ENCODE results near the gene PRPF40B. TPM values are rescaled to one million over a fixed set of nuclear protein-coding genes. Genes with fewer than 3 reads are reported as not detected.

The PRPF40B gene
- total RNA-seq, 1 donor from 2014 or later, result 19.9 TPM

- H3K36me3 ChIP-seq, result no peaks in the 10 kb centered on the region
- no peaks in the 10 kb centered on the region for H3K27me3 ChIP-seq
- H3K4me3 ChIP-seq, result no peak overlapping the region
- peaks cover 5% of the 10 kb centered on the region for H3K4me1 ChIP-seq
- intact Hi-C loops (cut with DNase I), result no loop called here
- no peak for DNase-seq
- H3K9me3 ChIP-seq, result no peaks in the 10 kb centered on the region
- no peak for ATAC-seq
- H3K27ac ChIP-seq, result no peak overlapping the region
- TF ChIP-seq CTCF (IDR thresholded peaks at IDR 0.05), result no peak
These were observed 6.7 kb upstream of the PRPF40B start for GRCh38 chr12:49616533-49617219.

- H3K4me1 ChIP-seq, result peaks cover 15% of the 10 kb centered on the region
- no peaks in the 10 kb centered on the region for H3K36me3 ChIP-seq
- H3K9me3 ChIP-seq, result no peaks in the 10 kb centered on the region
- no peaks in the 10 kb centered on the region for H3K27me3 ChIP-seq
- intact Hi-C loops (cut with DNase I), result no loop called here
- no peak for ATAC-seq
- no peak for DNase-seq
- H3K4me3 ChIP-seq, result no peak overlapping the region
- H3K27ac ChIP-seq, result no peak overlapping the region
- no peak for TF ChIP-seq CTCF (IDR thresholded peaks at IDR 0.05)
These were observed 4.8 kb upstream of the PRPF40B start for GRCh38 chr12:49618576-49618975.

GRCh38 chr12:49619286-49619685 is 4.1 kb upstream of the PRPF40B start:
- Histone ChIP-seq H3K27me3 (no peaks in the 10 kb centered on the region), H3K36me3 (no peaks in the 10 kb centered on the region), H3K4me1 (peaks cover 20% of the 10 kb centered on the region), H3K27ac (no peak overlapping the region), H3K9me3 (no peaks in the 10 kb centered on the region), H3K4me3 (no peak overlapping the region)
- ATAC-seq (no peak), DNase-seq (no peak)
- intact Hi-C loops (cut with DNase I), result no loop called here
- TF ChIP-seq CTCF (IDR thresholded peaks at IDR 0.05), result no peak

- TF ChIP-seq CTCF (IDR thresholded peaks at IDR 0.05), result no peak
- DNase-seq (no peak), ATAC-seq (no peak)
- H3K27me3 ChIP-seq, result no peaks in the 10 kb centered on the region
- H3K4me1 ChIP-seq, result peaks cover 20% of the 10 kb centered on the region
- intact Hi-C loops (cut with DNase I), result no loop called here
- H3K27ac ChIP-seq, result peak overlapping the region; percentile 82
- no peaks in the 10 kb centered on the region for H3K9me3 ChIP-seq
- peak overlapping the region; percentile 57 for H3K4me3 ChIP-seq
- no peaks in the 10 kb centered on the region for H3K36me3 ChIP-seq
These were observed 1.5 kb upstream of the PRPF40B start for GRCh38 chr12:49621651-49622500.

- peak; percentile 17 for ATAC-seq
- peak overlapping the region; percentile 57 for H3K4me3 ChIP-seq
- no peaks in the 10 kb centered on the region for H3K27me3 ChIP-seq
- no peak for DNase-seq
- intact Hi-C loops (cut with DNase I), result no loop called here
- H3K27ac ChIP-seq, result peak overlapping the region; percentile 82
- H3K4me1 ChIP-seq, result peaks cover 20% of the 10 kb centered on the region
- no peaks in the 10 kb centered on the region for H3K9me3 ChIP-seq
- no peaks in the 10 kb centered on the region for H3K36me3 ChIP-seq
- no peak for TF ChIP-seq CTCF (IDR thresholded peaks at IDR 0.05)
These were observed 740 bp upstream of the PRPF40B start for GRCh38 chr12:49622501-49623141.
